Lower leg skin (tissue), 4 donors: Measurements from ENCODE around the gene CAP2. TPM values are rescaled to one million over a fixed set of nuclear protein-coding genes. Genes with fewer than 3 reads are reported as not detected.

Experiments
- DNase-seq, 2 donors: peaks; one replicate each; pipeline ENCODE4 v3.0.0-alpha.2; 2019; ENCODE audit warnings: low spot score in 2 of 2
- H3K4me3 ChIP-seq: fragments of 200-600 bp; sonication (generic); 2 replicates; pipeline ENCODE4 v1.5.1; 2017; ENCODE audit warnings: mild to moderate bottlenecking, low read depth; ENCODE audit not compliant: poor library complexity, severe bottlenecking
- POLR2A ChIP-seq, 2 donors: fragments of 450-650 bp; IDR thresholded peaks; one replicate each; pipeline ENCODE4 v1.6.1; 2016 to 2017; ENCODE audit warnings: antibody characterized with exemption in 2 of 2, mild to moderate bottlenecking in 1 of 2, moderate library complexity in 1 of 2
- WGBS, 2 donors: methylation state at CpG; one replicate each; pipeline ENCODE4 v1.1.5; 2018; 5-methylcytosine and 5-hydroxymethylcytosine counted together
- intact Hi-C: fragments of 100-400 bp; cut with DNase I; formaldehyde crosslinking; loops from one replicate; pipeline ENCODE4 v1.15.0; 2023; ENCODE audit warnings: low total_unique reads
- total RNA-seq, 4 donors: library from RNA; depleted of rRNA; stranded (reverse); fragments of >200 nt; gene quantifications; one replicate each; pipeline ENCODE4 v1.1.0, GENCODE V29; 2016
- TF ChIP-seq, protein P1 (sequence below), 3 donors: fragments of 450-650 bp; IDR thresholded peaks; one replicate each; pipeline ENCODE4 v1.5.1; 2016; ENCODE audit warnings: antibody characterized with exemption in 3 of 3, mild to moderate bottlenecking in 3 of 3, moderate library complexity in 2 of 3

The CAP2 gene
- total RNA-seq, 4 donors from 2014 or later: 1.1 to 2.3 (median 1.7) TPM

DNA sequence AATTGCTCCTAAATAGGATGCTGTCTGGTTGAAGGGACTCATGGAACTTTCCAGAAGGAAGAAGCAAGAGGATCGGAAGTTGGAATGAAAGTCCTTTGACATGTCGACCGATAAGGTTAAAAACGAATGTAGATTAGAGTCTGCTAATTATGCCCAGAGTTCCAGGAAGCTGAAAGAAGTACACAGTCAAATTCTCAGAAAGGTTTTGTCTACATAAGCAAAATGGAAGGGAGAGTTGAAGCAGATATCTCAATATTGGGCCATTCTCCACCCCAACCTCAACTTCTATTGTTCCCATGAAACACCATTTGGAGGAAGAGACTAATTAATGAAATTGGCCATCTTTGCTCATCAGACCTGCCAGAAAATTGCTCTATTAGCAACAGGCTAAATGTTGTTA, 64.0 kb downstream of the CAP2 start:
- no peak for DNase-seq
- TF ChIP-seq, protein P1, sequence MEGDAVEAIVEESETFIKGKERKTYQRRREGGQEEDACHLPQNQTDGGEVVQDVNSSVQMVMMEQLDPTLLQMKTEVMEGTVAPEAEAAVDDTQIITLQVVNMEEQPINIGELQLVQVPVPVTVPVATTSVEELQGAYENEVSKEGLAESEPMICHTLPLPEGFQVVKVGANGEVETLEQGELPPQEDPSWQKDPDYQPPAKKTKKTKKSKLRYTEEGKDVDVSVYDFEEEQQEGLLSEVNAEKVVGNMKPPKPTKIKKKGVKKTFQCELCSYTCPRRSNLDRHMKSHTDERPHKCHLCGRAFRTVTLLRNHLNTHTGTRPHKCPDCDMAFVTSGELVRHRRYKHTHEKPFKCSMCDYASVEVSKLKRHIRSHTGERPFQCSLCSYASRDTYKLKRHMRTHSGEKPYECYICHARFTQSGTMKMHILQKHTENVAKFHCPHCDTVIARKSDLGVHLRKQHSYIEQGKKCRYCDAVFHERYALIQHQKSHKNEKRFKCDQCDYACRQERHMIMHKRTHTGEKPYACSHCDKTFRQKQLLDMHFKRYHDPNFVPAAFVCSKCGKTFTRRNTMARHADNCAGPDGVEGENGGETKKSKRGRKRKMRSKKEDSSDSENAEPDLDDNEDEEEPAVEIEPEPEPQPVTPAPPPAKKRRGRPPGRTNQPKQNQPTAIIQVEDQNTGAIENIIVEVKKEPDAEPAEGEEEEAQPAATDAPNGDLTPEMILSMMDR (IDR thresholded peaks at IDR 0.05): no peak
- no peak for TF ChIP-seq POLR2A (IDR thresholded peaks at IDR 0.05)
- intact Hi-C loops: no loop called here
- 89 to 92% methylated on average over 4 of the region's 4 CpGs for WGBS, 2 donors
- no peak overlapping the region for H3K4me3 ChIP-seq

DNA sequence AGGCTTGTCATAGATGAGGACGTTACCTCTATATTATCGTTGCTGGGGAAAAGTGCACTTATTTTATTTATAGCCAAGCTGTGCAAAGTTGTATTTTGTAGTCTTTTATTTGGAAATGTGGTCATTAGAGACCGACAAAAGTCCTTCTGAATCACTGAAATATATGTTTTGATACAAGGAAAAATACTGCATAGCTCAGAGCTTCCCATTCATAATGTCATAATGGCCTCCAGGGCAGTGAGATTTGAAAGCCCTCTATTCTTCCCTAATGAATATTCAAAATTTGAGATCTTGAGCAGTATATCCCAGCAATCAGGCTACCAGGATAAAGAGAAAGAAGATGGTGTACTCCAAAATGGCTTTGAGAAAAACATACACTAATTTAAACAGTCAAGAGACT, 64.6 kb downstream of the CAP2 start:
- DNase-seq: no peak
- no peak overlapping the region for H3K4me3 ChIP-seq
- WGBS, 2 donors: 89% methylated on average over 3 of the region's 3 CpGs
- intact Hi-C loops: no loop called here
- TF ChIP-seq, protein P1 (IDR thresholded peaks at IDR 0.05): no peak
- no peak for TF ChIP-seq POLR2A (IDR thresholded peaks at IDR 0.05)

DNA sequence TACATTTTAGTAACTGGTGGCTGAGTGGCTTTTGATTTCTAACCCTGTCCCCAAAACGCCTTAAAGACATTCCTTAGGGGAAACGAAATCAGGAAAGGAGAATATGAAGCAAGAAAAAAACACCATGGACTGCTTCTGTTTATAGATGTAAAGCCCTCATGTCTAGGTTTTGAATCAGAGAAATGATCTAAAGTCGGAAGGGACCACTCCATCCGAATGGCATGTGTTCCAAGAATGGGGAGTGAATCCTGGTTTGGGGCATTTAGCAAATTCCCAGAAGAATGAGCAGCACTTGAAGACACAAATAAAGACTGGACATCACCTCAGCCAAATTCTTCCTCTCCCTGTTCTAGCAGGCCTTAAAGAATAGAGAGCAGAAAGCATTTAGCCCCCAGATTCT, 65.6 kb downstream of the CAP2 start:
- WGBS, 2 donors: 85 to 90% methylated on average over 4 of the region's 4 CpGs
- no peak overlapping the region for H3K4me3 ChIP-seq
- TF ChIP-seq, protein P1 (IDR thresholded peaks at IDR 0.05): no peak
- no peak for TF ChIP-seq POLR2A (IDR thresholded peaks at IDR 0.05)
- no peak for DNase-seq
- intact Hi-C loops: no loop called here

DNA sequence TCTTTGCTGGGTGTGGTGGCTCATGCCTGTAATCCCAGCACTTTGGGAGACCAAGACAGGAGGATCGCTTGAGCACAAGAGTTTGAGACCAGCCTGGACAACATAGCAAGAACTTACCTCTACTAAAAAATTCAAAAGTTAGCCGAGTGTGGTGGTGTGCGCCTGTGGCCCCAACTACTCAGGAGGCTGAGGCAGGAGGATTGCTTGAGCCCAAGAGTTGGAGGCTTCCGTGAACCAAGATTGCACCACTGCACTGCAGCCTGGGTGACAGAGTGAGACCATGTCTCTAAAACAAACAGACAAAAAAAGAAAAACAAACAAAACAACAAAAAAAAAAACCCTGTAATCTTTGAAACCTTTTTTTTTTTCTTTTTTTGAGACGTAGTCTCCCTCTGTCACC, 67.5 kb downstream of the CAP2 start:
- WGBS, 2 donors: 92 to 95% methylated on average over 5 of the region's 5 CpGs
- TF ChIP-seq POLR2A (IDR thresholded peaks at IDR 0.05): no peak
- TF ChIP-seq, protein P1 (IDR thresholded peaks at IDR 0.05): no peak
- no peak overlapping the region for H3K4me3 ChIP-seq
- intact Hi-C loops: no loop called here
- no peak for DNase-seq

- WGBS, 2 donors: 88 to 91% methylated on average over 5 of the region's 5 CpGs
- H3K4me3 ChIP-seq: no peak overlapping the region
- intact Hi-C loops: no loop called here
- TF ChIP-seq, protein P1 (IDR thresholded peaks at IDR 0.05): no peak
- TF ChIP-seq POLR2A (IDR thresholded peaks at IDR 0.05): no peak
- no peak for DNase-seq
Measured at GRCh38 chr6:17466147-17466546, 72.8 kb downstream of the CAP2 start.

DNA sequence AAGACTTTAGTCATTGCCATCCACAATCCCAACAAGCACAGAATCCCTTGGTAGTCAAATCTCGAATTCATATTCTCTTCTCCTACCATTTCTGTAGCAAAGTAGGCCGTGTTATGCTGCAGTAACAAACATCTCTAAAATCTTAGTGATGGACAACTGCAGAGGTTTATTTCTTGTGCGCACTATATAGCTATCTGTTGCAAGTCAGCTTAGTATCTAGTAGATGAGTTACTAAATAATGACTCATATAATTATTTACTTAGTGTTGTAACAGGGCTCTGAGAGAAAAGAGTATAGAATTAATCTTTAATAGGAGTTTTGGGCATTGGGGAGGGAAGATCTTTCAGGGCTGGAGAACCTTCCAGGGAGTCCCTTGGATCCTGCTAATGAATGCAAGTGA, 73.3 kb downstream of the CAP2 start:
- 90 to 91% methylated on average over 3 of the region's 3 CpGs for WGBS, 2 donors

More for the DNA sequence above, 73.3 kb downstream of the CAP2 start:
- no peak for DNase-seq
- intact Hi-C loops: no loop called here
- TF ChIP-seq, protein P1 (IDR thresholded peaks at IDR 0.05): no peak
- no peak for TF ChIP-seq POLR2A (IDR thresholded peaks at IDR 0.05)
- no peak overlapping the region for H3K4me3 ChIP-seq
